ENCODE measurements around the gene UBE2J1. TPM values are rescaled to one million over a fixed set of nuclear protein-coding genes. Genes with fewer than 3 reads are reported as not detected.

Gene UBE2J1
- total and polyA plus RNA-seq, 10 of the 15 experiments (the other 5 are each of a cell fraction or from before 2014, with no cell fraction given): 48.7 to 131 (median 90.0) TPM

GRCh38 chr6:89357390-89357789 is 4.9 kb upstream of the UBE2J1 start (continued):
- peak; percentile 39; the same call in 1 of the 2 replicates for TF ChIP-seq PKNOX1 (IDR thresholded peaks at IDR 0.05)
- peak; percentile 34; the same call in 1 of the 2 replicates for TF ChIP-seq MTA3 (IDR thresholded peaks at IDR 0.05; ENCODE audit: borderline replicate concordance, low read length)
- TF ChIP-seq HDAC6 (IDR thresholded peaks at IDR 0.05; ENCODE audit: unreplicated experiment): no peak
- TF ChIP-seq JUNB (IDR thresholded peaks at IDR 0.05): peak; percentile 52; the same call in 1 of the 2 replicates
- 0 out of 2 replicates have a peak, but pooled peaks have one; percentile 35 for TF ChIP-seq MYB (IDR thresholded peaks at IDR 0.05; ENCODE audit: borderline replicate concordance, low read depth, low read length)
- TF ChIP-seq ZSCAN29 (IDR thresholded peaks at IDR 0.05): no peak
- peak in 1 of 2 experiments; percentile 38; a peak in 2 of 4 replicates for TF ChIP-seq BHLHE40 (IDR thresholded peaks at IDR 0.05; ENCODE audit: borderline replicate concordance in 1 of 2, low read depth in 2 of 2, low read length in 1 of 2)
- TF ChIP-seq SRF (IDR thresholded peaks at IDR 0.05; ENCODE audit: low read depth in 2 of 2, low read length in 2 of 2): no peak
- no peak for TF ChIP-seq MYC (IDR thresholded peaks at IDR 0.05; ENCODE audit: insufficient read depth, insufficient read length, insufficient replicate concordance, low read length, severe bottlenecking)
- TF ChIP-seq ASH2L (IDR thresholded peaks at IDR 0.05; ENCODE audit: borderline replicate concordance, low read depth): no peak
- TF ChIP-seq SIN3A (IDR thresholded peaks at IDR 0.05; ENCODE audit: low read depth, low read length): no peak
- no peak for TF ChIP-seq TARDBP (IDR thresholded peaks at IDR 0.05; ENCODE audit: borderline replicate concordance)
- TF ChIP-seq HDGF (IDR thresholded peaks at IDR 0.05): no peak
- TF ChIP-seq ZNF24 (IDR thresholded peaks at IDR 0.05): peak; percentile 88
- no peak for TF ChIP-seq CBX3 (IDR thresholded peaks at IDR 0.05; ENCODE audit: borderline replicate concordance, low read depth)
- 0 out of 2 replicates have a peak, but pooled peaks have one; percentile 32 for TF ChIP-seq CBX5 (IDR thresholded peaks at IDR 0.05; ENCODE audit: low read depth)
- TF ChIP-seq NFIC (IDR thresholded peaks at IDR 0.05; ENCODE audit: low read depth, low read length): peak; percentile 93
- peak; percentile 77 for TF ChIP-seq NBN (IDR thresholded peaks at IDR 0.05)
- TF ChIP-seq, protein P1, sequence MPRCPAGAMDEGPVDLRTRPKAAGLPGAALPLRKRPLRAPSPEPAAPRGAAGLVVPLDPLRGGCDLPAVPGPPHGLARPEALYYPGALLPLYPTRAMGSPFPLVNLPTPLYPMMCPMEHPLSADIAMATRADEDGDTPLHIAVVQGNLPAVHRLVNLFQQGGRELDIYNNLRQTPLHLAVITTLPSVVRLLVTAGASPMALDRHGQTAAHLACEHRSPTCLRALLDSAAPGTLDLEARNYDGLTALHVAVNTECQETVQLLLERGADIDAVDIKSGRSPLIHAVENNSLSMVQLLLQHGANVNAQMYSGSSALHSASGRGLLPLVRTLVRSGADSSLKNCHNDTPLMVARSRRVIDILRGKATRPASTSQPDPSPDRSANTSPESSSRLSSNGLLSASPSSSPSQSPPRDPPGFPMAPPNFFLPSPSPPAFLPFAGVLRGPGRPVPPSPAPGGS (IDR thresholded peaks at IDR 0.05; ENCODE audit: borderline replicate concordance, insufficient read depth, low read depth, low read length, poor library complexity, severe bottlenecking): peak; percentile 40
- no peak for TF ChIP-seq SMARCA5 (IDR thresholded peaks at IDR 0.05)
- TF ChIP-seq RELA (IDR thresholded peaks at IDR 0.05; ENCODE audit: borderline replicate concordance, partially characterized antibody): no peak
- no peak for TF ChIP-seq NFYA (IDR thresholded peaks at IDR 0.05; ENCODE audit: borderline replicate concordance, low read depth, low read length)
- peak; percentile 94 for TF ChIP-seq MEF2A (IDR thresholded peaks at IDR 0.05; ENCODE audit: insufficient read depth, low read depth, low read length)
- TF ChIP-seq, protein P2, sequence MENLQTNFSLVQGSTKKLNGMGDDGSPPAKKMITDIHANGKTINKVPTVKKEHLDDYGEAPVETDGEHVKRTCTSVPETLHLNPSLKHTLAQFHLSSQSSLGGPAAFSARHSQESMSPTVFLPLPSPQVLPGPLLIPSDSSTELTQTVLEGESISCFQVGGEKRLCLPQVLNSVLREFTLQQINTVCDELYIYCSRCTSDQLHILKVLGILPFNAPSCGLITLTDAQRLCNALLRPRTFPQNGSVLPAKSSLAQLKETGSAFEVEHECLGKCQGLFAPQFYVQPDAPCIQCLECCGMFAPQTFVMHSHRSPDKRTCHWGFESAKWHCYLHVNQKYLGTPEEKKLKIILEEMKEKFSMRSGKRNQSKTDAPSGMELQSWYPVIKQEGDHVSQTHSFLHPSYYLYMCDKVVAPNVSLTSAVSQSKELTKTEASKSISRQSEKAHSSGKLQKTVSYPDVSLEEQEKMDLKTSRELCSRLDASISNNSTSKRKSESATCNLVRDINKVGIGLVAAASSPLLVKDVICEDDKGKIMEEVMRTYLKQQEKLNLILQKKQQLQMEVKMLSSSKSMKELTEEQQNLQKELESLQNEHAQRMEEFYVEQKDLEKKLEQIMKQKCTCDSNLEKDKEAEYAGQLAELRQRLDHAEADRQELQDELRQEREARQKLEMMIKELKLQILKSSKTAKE (IDR thresholded peaks at IDR 0.05; ENCODE audit: low read depth, poor library complexity, severe bottlenecking): peak; percentile 80
- peak; percentile 91 for TF ChIP-seq TBL1XR1 (IDR thresholded peaks at IDR 0.05; ENCODE audit: low read depth, low read length)
- no peak for TF ChIP-seq ZNF384 (IDR thresholded peaks at IDR 0.05; ENCODE audit: borderline replicate concordance, low read depth, low read length)
